ENCODE data around the gene ABCA1. TPM values are rescaled to one million over a fixed set of nuclear protein-coding genes. Genes with fewer than 3 reads are reported as not detected.
"Not testable (repeated sequence)": the region's sequence is repeated elsewhere in the genome, so short reads cannot be mapped to it uniquely, and the experiment has no call there.

ABCA1 gene
- total and polyA plus RNA-seq, 5 donors, result 3.5 to 14.2 (median 7.5) TPM

GRCh38 chr9:104944356-104944755, 16.4 kb upstream of the ABCA1 start:
- Histone ChIP-seq H3K27me3 (ENCODE audit: control insufficient read depth, insufficient read depth) (no peaks in the 10 kb centered on the region), H3K27ac (ENCODE audit: low read length) (no peak overlapping the region), H3K4me1 (ENCODE audit: control insufficient read depth, insufficient read depth, low read length) (no peaks in the 10 kb centered on the region), H3K9me3 (ENCODE audit: control insufficient read depth, low read length) (no peaks in the 10 kb centered on the region), H3K4me3 (ENCODE audit: low read length) (no peak overlapping the region)
- DNase-seq (no peak), ATAC-seq (no peak)
- intact Hi-C loops (cut with DNase I), result no loop called here
- WGBS, result 94% methylated on average over 2 of the region's 2 CpGs

- H3K4me3 ChIP-seq (ENCODE audit: low read length), result no peak overlapping the region
- H3K9me3 ChIP-seq (ENCODE audit: control insufficient read depth, low read length), result no peaks in the 10 kb centered on the region
- no peaks in the 10 kb centered on the region for H3K27me3 ChIP-seq (ENCODE audit: control insufficient read depth, insufficient read depth)
- no peak for DNase-seq
- intact Hi-C loops (cut with DNase I), result no loop called here
- ATAC-seq, result no peak
- WGBS, result 56% methylated on average over 1 of the region's 1 CpG
- no peaks in the 10 kb centered on the region for H3K4me1 ChIP-seq (ENCODE audit: control insufficient read depth, insufficient read depth, low read length)
- no peak overlapping the region for H3K27ac ChIP-seq (ENCODE audit: low read length)
These were observed 13.6 kb upstream of the ABCA1 start for GRCh38 chr9:104941597-104941996.

GRCh38 chr9:104936291-104936690, 8.3 kb upstream of the ABCA1 start:
- H3K9me3 ChIP-seq (ENCODE audit: control insufficient read depth, low read length), result no peaks in the 10 kb centered on the region
- no peaks in the 10 kb centered on the region for H3K27me3 ChIP-seq (ENCODE audit: control insufficient read depth, insufficient read depth)
- DNase-seq (no peak), ATAC-seq (no peak)
- 57% methylated on average over 3 of the region's 3 CpGs for WGBS
- H3K4me1 ChIP-seq (ENCODE audit: control insufficient read depth, insufficient read depth, low read length), result no peaks in the 10 kb centered on the region
- H3K4me3 ChIP-seq (ENCODE audit: low read length), result no peak overlapping the region
- intact Hi-C loops (cut with DNase I), result no loop called here
- no peak overlapping the region for H3K27ac ChIP-seq (ENCODE audit: low read length)

- H3K9me3 ChIP-seq (ENCODE audit: control insufficient read depth, low read length); H3K27ac ChIP-seq (ENCODE audit: low read length); intact Hi-C loops (cut with DNase I); H3K27me3 ChIP-seq (ENCODE audit: control insufficient read depth, insufficient read depth); H3K4me1 ChIP-seq (ENCODE audit: control insufficient read depth, insufficient read depth, low read length); H3K4me3 ChIP-seq (ENCODE audit: low read length): not testable (repeated sequence)
- WGBS, result 73% methylated on average over 7 of the region's 7 CpGs
- DNase-seq (peak; percentile 48 to 74 (median 68)), ATAC-seq (peak in 1 of 2 donors; percentile 63)
These were observed 7.5 kb upstream of the ABCA1 start for GRCh38 chr9:104935501-104935810.

- Histone ChIP-seq H3K9me3 (ENCODE audit: control insufficient read depth, low read length) (no peaks in the 10 kb centered on the region), H3K4me1 (ENCODE audit: control insufficient read depth, insufficient read depth, low read length) (no peaks in the 10 kb centered on the region), H3K27me3 (ENCODE audit: control insufficient read depth, insufficient read depth) (no peaks in the 10 kb centered on the region), H3K4me3 (ENCODE audit: low read length) (no peak overlapping the region), H3K27ac (ENCODE audit: low read length) (no peak overlapping the region)
- whole genome bisulfite sequencing, result 63% methylated on average over 2 of the region's 2 CpGs
- intact Hi-C loops (cut with DNase I), result no loop called here
- ATAC-seq, result peak in 1 of 2 donors; percentile 40
- no peak for DNase-seq
These were observed 6.9 kb upstream of the ABCA1 start for GRCh38 chr9:104934691-104935500.

GRCh38 chr9:104933091-104933490, 5.1 kb upstream of the ABCA1 start:
- ATAC-seq; DNase-seq; H3K9me3 ChIP-seq (ENCODE audit: control insufficient read depth, low read length); H3K4me3 ChIP-seq (ENCODE audit: low read length); intact Hi-C loops (cut with DNase I); H3K27me3 ChIP-seq (ENCODE audit: control insufficient read depth, insufficient read depth); H3K4me1 ChIP-seq (ENCODE audit: control insufficient read depth, insufficient read depth, low read length); H3K27ac ChIP-seq (ENCODE audit: low read length): not testable (repeated sequence)
- 99% methylated on average over 2 of the region's 2 CpGs for WGBS

GRCh38 chr9:104931256-104931655, 3.3 kb upstream of the ABCA1 start:
- WGBS, result 96% methylated on average over 4 of the region's 4 CpGs
- ATAC-seq, result no peak

GRCh38 chr9:104927216-104927911, 591 bp downstream of the ABCA1 start:
- H3K27me3 ChIP-seq (ENCODE audit: control insufficient read depth, insufficient read depth), result no peaks in the 10 kb centered on the region
- peak overlapping the region; percentile 65 for H3K27ac ChIP-seq (ENCODE audit: low read length)
- no peaks in the 10 kb centered on the region for H3K9me3 ChIP-seq (ENCODE audit: control insufficient read depth, low read length)
- DNase-seq (peak; percentile 31 to 64 (median 64)), ATAC-seq (peak; percentile 62 to 70)
- peak overlapping the region; percentile 97 for H3K4me3 ChIP-seq (ENCODE audit: low read length)
- under 1% methylated on average over 44 of the region's 44 CpGs for WGBS
- peaks cover 4% of the 10 kb centered on the region for H3K4me1 ChIP-seq (ENCODE audit: control insufficient read depth, insufficient read depth, low read length)
- intact Hi-C loops (cut with DNase I), result loop anchor here (5.0 to 10.0 kb wide), 5 partner anchors 40 to 230 kb away; no protein-coding TSS in a partner anchor

More at GRCh38 chr9:104931256-104931655, 3.3 kb upstream of the ABCA1 start:
- H3K4me1 ChIP-seq (ENCODE audit: control insufficient read depth, insufficient read depth, low read length), result peaks cover 4% of the 10 kb centered on the region
- H3K4me3 ChIP-seq (ENCODE audit: low read length), result no peak overlapping the region
- H3K9me3 ChIP-seq (ENCODE audit: control insufficient read depth, low read length), result no peaks in the 10 kb centered on the region
- no peak for DNase-seq
- intact Hi-C loops (cut with DNase I), result no loop called here
- H3K27me3 ChIP-seq (ENCODE audit: control insufficient read depth, insufficient read depth), result no peaks in the 10 kb centered on the region
- H3K27ac ChIP-seq (ENCODE audit: low read length), result no peak overlapping the region

- Histone ChIP-seq H3K9me3 (ENCODE audit: control insufficient read depth, low read length) (no peaks in the 10 kb centered on the region), H3K27me3 (ENCODE audit: control insufficient read depth, insufficient read depth) (no peaks in the 10 kb centered on the region), H3K4me1 (ENCODE audit: control insufficient read depth, insufficient read depth, low read length) (peaks cover 4% of the 10 kb centered on the region), H3K4me3 (ENCODE audit: low read length) (no peak overlapping the region), H3K27ac (ENCODE audit: low read length) (no peak overlapping the region)
- intact Hi-C loops (cut with DNase I), result loop anchor here in 2 of 4 donors (10.0 kb wide), 3 partner anchors 49 to 71 kb away; no protein-coding TSS in a partner anchor
- 74% methylated on average over 4 of the region's 4 CpGs for WGBS
- ATAC-seq (no peak), DNase-seq (no peak)
These were observed 4.2 kb downstream of the ABCA1 start for GRCh38 chr9:104923740-104924139.

GRCh38 chr9:104923289-104923688, 4.7 kb downstream of the ABCA1 start:
- Histone ChIP-seq H3K27me3 (ENCODE audit: control insufficient read depth, insufficient read depth) (no peaks in the 10 kb centered on the region), H3K4me3 (ENCODE audit: low read length) (no peak overlapping the region), H3K27ac (ENCODE audit: low read length) (no peak overlapping the region), H3K4me1 (ENCODE audit: control insufficient read depth, insufficient read depth, low read length) (peaks cover under 1% of the 10 kb centered on the region), H3K9me3 (ENCODE audit: control insufficient read depth, low read length) (no peaks in the 10 kb centered on the region)
- ATAC-seq (no peak), DNase-seq (no peak)
- intact Hi-C loops (cut with DNase I), result loop anchor here in 2 of 4 donors (10.0 kb wide), 3 partner anchors 48 to 72 kb away; no protein-coding TSS in a partner anchor
- WGBS, result 71% methylated on average over 2 of the region's 2 CpGs

- not testable (repeated sequence) for H3K27me3 ChIP-seq (ENCODE audit: control insufficient read depth, insufficient read depth); H3K4me1 ChIP-seq (ENCODE audit: control insufficient read depth, insufficient read depth, low read length); H3K4me3 ChIP-seq (ENCODE audit: low read length); ATAC-seq; H3K9me3 ChIP-seq (ENCODE audit: control insufficient read depth, low read length); H3K27ac ChIP-seq (ENCODE audit: low read length); DNase-seq
- intact Hi-C loops (cut with DNase I), result loop anchor here in 2 of 4 donors (10.0 kb wide), 3 partner anchors 48 to 72 kb away; no protein-coding TSS in a partner anchor
- WGBS, result 90% methylated on average over 7 of the region's 7 CpGs
These were observed 5.2 kb downstream of the ABCA1 start for GRCh38 chr9:104922748-104923147.
